HepG2 (cell line): Measurements from ENCODE around the gene KCNT2. TPM values are rescaled to one million over a fixed set of nuclear protein-coding genes. Genes with fewer than 3 reads are reported as not detected.

ENCODE experiments used
- ATAC-seq: fragments of 200-7000 bp; cut with Tn5 transposase; 3 replicates; pipeline ENCODE4 v1.9.1; 2020; ENCODE audit warnings: mild to moderate bottlenecking, moderate library complexity
- BruUV-seq: library from RNA; stranded (reverse); fragments of 400-500 nt; replicated peaks from 2 replicates; lab custom pipeline; 2021; lab: Mats Ljungman, UMichigan
- CTCF ChIA-PET: fragments of 300-600 bp; formaldehyde crosslinking; extraction: SDS; loops from one replicate; lab custom pipeline; 2021; ENCODE audit warnings: low total read pairs, inconsistent platforms, low intra/inter-chr PET ratio; lab: Yijun Ruan, JAX
- POLR2A ChIA-PET: fragments of 350-600 bp; sonication (Branson Sonifier 250); formaldehyde crosslinking; loops from one replicate; lab custom pipeline; 2020; ENCODE audit warnings: antibody characterized with exemption, inconsistent platforms; lab: Yijun Ruan, JAX
- DNase-seq: peaks from one replicate; pipeline ENCODE4 v3.0.0-alpha.2; 2015; ENCODE audit warnings: low spot score
- FAIRE-seq: peaks from 3 replicates; lab custom pipeline; 2011; peaks lifted over from hg19 to GRCh38; lab: Jason Lieb, UNC
- H2AFZ ChIP-seq: one replicate; pipeline ENCODE4 v1.6.1; 2011; ENCODE audit warnings: low read length, inconsistent platforms
- H3K27ac ChIP-seq: fragments of 300-600 bp; 3 replicates; pipeline ENCODE4 v1.8.0; 2011; ENCODE audit warnings: mixed run types, mild to moderate bottlenecking, mixed read lengths, low read length, inconsistent platforms; ENCODE audit not compliant: insufficient read depth; ENCODE audit errors: extremely low read length
- H3K27me3 ChIP-seq, 2 experiments: fragments of 200-600 bp in 1 of 2; 2 replicates in 1 of 2; 3 replicates in 1 of 2; pipeline versions ENCODE4 v1.6.0 to v1.8.0; 2011; ENCODE audit warnings: low read length in 2 of 2, mild to moderate bottlenecking in 2 of 2, moderate library complexity in 2 of 2, inconsistent platforms in 1 of 2; ENCODE audit not compliant: insufficient read depth in 2 of 2, control insufficient read depth in 1 of 2
- H3K36me3 ChIP-seq, 2 experiments: fragments of 200-600 bp in 1 of 2; replicated peaks in 1 of 2; 2 replicates in 1 of 2; 3 replicates in 1 of 2; pipeline versions ENCODE4 v1.5.1 to v1.8.0; 2011; ENCODE audit warnings: low read length in 2 of 2, inconsistent platforms in 1 of 2; ENCODE audit not compliant: insufficient read depth in 2 of 2, control insufficient read depth in 1 of 2
- H3K4me1 ChIP-seq: 2 replicates; pipeline ENCODE4 v1.5.1; 2012; ENCODE audit warnings: low read length, inconsistent platforms; ENCODE audit not compliant: insufficient read depth
- H3K4me2 ChIP-seq: 2 replicates; pipeline ENCODE4 v1.6.0; 2011; ENCODE audit warnings: low read depth, low read length, inconsistent platforms
- H3K4me3 ChIP-seq, 3 experiments: fragments of 200-600 bp in 1 of 3; sonication (generic), shearing (Covaris generic) in 1 of 3; replicated peaks in 1 of 3; 2 replicates each; pipeline ENCODE4 v1.5.1; 2011 to 2016; ENCODE audit warnings: low read length in 3 of 3, inconsistent platforms in 2 of 3, low read depth in 2 of 3, mild to moderate bottlenecking in 2 of 3, control low read depth in 1 of 3, mixed read lengths in 1 of 3; ENCODE audit not compliant: insufficient read depth in 1 of 3
- H3K79me2 ChIP-seq: one replicate; pipeline ENCODE4 v1.6.1; 2011; ENCODE audit warnings: low read length, inconsistent platforms; ENCODE audit not compliant: insufficient read depth
- H3K9ac ChIP-seq: 2 replicates; pipeline ENCODE4 v1.6.0; 2011; ENCODE audit warnings: mild to moderate bottlenecking, low read depth, low read length, inconsistent platforms; ENCODE audit not compliant: insufficient read depth
- H3K9me3 ChIP-seq: 2 replicates; pipeline ENCODE4 v1.5.1; 2012; ENCODE audit warnings: mild to moderate bottlenecking, low read length
- H4K20me1 ChIP-seq: 2 replicates; pipeline ENCODE4 v1.6.0; 2011; ENCODE audit warnings: inconsistent platforms, mild to moderate bottlenecking, low read length, moderate library complexity; ENCODE audit not compliant: insufficient read depth
- ATF2 ChIP-seq: sonication (generic); formaldehyde crosslinking; IDR thresholded peaks from 2 replicates; pipeline ENCODE4 v1.4.0; 2020; ENCODE audit warnings: missing genetic modification reagents
- HOXD1 ChIP-seq: sonication (generic); formaldehyde crosslinking; IDR thresholded peaks from 2 replicates; pipeline ENCODE4 v1.5.0; 2020; ENCODE audit warnings: missing genetic modification reagents
- IKZF4 ChIP-seq: sonication (generic); formaldehyde crosslinking; IDR thresholded peaks from 2 replicates; pipeline ENCODE4 v1.5.1; 2020; ENCODE audit warnings: borderline replicate concordance, mild to moderate bottlenecking, low read depth, missing genetic modification reagents; ENCODE audit errors: not compliant biosample characterization
- MED13 ChIP-seq: sonication (generic); formaldehyde crosslinking; IDR thresholded peaks from 2 replicates; pipeline ENCODE4 v1.5.0; 2020; ENCODE audit warnings: missing genetic modification reagents
- ZC3H13 ChIP-seq: sonication (generic); formaldehyde crosslinking; IDR thresholded peaks from 2 replicates; pipeline ENCODE4 v1.8.1; 2023; ENCODE audit warnings: mild to moderate bottlenecking, missing genetic modification reagents, moderate library complexity
- ZFAT ChIP-seq: sonication (generic); formaldehyde crosslinking; conservative IDR thresholded peaks from 2 replicates; pipeline ENCODE4 v1.8.1; 2023; ENCODE audit warnings: missing genetic modification reagents, inconsistent platforms
- ZFP82 ChIP-seq: sonication (generic); formaldehyde crosslinking; IDR thresholded peaks from 2 replicates; pipeline ENCODE4 v1.5.1; 2020; ENCODE audit warnings: mild to moderate bottlenecking, missing genetic modification reagents, borderline replicate concordance
- ZGPAT ChIP-seq: IDR thresholded peaks from 2 replicates; pipeline ENCODE4 v1.6.1; 2016; ENCODE audit warnings: mild to moderate bottlenecking
- ZNF589 ChIP-seq: sonication (generic); formaldehyde crosslinking; conservative IDR thresholded peaks from 2 replicates; pipeline ENCODE4 v1.8.0; 2022; ENCODE audit warnings: mild to moderate bottlenecking, moderate library complexity, missing genetic modification reagents
- ZNF607 ChIP-seq: sonication (generic); formaldehyde crosslinking; IDR thresholded peaks from 2 replicates; pipeline ENCODE4 v1.5.1; 2020; ENCODE audit warnings: missing genetic modification reagents, mild to moderate bottlenecking, borderline replicate concordance
- ZNF672 ChIP-seq: sonication (generic); formaldehyde crosslinking; IDR thresholded peaks from 2 replicates; pipeline ENCODE4 v1.8.1; 2022; ENCODE audit warnings: missing genetic modification reagents
- WGBS: methylation state at CpG from one replicate; pipeline ENCODE4 v1.1.6; 2017; ENCODE audit warnings: low lambda C conversion rate; 5-methylcytosine and 5-hydroxymethylcytosine counted together
- in situ Hi-C: cut with HindIII; loops from 2 replicates; pipeline ENCODE4 v1.10.0; 2017; ENCODE audit warnings: low pct_unique_long_range_greater_than_20kb; ENCODE audit not compliant: extremely low pct_ligation_motif_present
- intact Hi-C: fragments of 100-400 bp; cut with micrococcal nuclease; formaldehyde crosslinking; loops from one replicate; pipeline ENCODE4 v1.10.0; 2022; ENCODE audit not compliant: unreplicated experiment
- polyA plus RNA-seq, 8 experiments: library from polyadenylated mRNA; depleted of rRNA in 3 of 8; stranded (reverse) in 7 of 8; unstranded in 1 of 8; fragments of >200 nt; fragmentation: Illumina TruSeq in 4 of 8; extraction: Trizol in 4 of 8; gene quantifications; 2 replicates each; pipeline versions ENCODE4 v1.2.1 to v1.2.3, GENCODE V29; 2011 to 2016; ENCODE audit warnings: low read depth in 4 of 8, missing spikeins in 1 of 8, mixed read lengths in 1 of 8; ENCODE audit not compliant: insufficient read depth in 1 of 8
- total RNA-seq, 5 experiments: library from RNA; depleted of rRNA; stranded (reverse); fragments of >200 nt; fragmentation: Illumina TruSeq; extraction: Trizol; gene quantifications; 2 replicates each; pipeline ENCODE4 v1.2.3, GENCODE V29; 2016; ENCODE audit warnings: low read depth in 1 of 5
- TF ChIP-seq, protein P1 (sequence below): conservative IDR thresholded peaks from 2 replicates; pipeline ENCODE4 v1.6.1; 2018; ENCODE audit warnings: missing genetic modification reagents
- TF ChIP-seq, protein P2 (sequence below): sonication (generic); formaldehyde crosslinking; IDR thresholded peaks from 2 replicates; pipeline ENCODE4 v1.4.0; 2020; ENCODE audit warnings: mild to moderate bottlenecking, missing genetic modification reagents

The KCNT2 gene
- total and polyA plus RNA-seq, 2 of the 13 experiments (the other 11 are each of a cell fraction or from before 2014, with no cell fraction given) = not detected

DNA sequence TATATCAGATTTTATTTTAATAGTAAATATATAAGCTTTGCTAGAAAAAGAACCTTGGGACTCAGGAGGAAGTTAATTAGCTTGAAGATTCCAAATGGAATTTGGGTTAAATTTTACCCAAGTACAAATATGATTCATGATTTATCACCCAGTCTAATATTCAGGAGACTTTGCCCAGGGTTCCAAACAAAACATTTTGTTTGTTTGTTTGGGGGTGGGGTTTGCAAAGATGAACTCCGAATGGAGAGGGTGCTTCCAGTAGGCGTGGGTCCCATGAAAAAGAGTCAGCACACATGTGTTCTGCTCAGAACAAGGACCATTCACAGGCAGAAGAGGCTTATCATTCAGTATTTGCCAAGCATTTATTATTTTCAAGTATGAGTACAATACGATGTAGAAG, 23.5 kb downstream of the KCNT2 start:
- Histone ChIP-seq H3K4me3 (no peak overlapping the region), H2AFZ (no peak overlapping the region), H3K79me2 (no peaks in the 10 kb centered on the region), H3K9me3 (no peaks in the 10 kb centered on the region), H3K27ac (no peak overlapping the region), H4K20me1 (no peaks in the 10 kb centered on the region), H3K4me2 (no peak overlapping the region), H3K36me3 (no peaks in the 10 kb centered on the region), H3K4me1 (no peaks in the 10 kb centered on the region), H3K27me3 (no peaks in the 10 kb centered on the region), H3K9ac (no peak overlapping the region)
- no TSS peak for BruUV-seq
- POLR2A ChIA-PET = no interaction called here
- WGBS = 3% methylated on average over 3 of the region's 3 CpGs
- intact Hi-C loops (no loop called here), in situ Hi-C loops (no loop called here)
- FAIRE-seq = no peak
- CTCF ChIA-PET = no interaction called here
- DNase-seq = no peak
- TF ChIP-seq ATF2 (CRISPR knock-in tag) = no peak
- no peak for TF ChIP-seq MED13 (CRISPR knock-in tag)
- TF ChIP-seq HOXD1 (CRISPR knock-in tag) = no peak
- TF ChIP-seq ZGPAT (CRISPR knock-in tag) = no peak
- TF ChIP-seq ZNF672 (CRISPR knock-in tag) = no peak
- no peak for TF ChIP-seq ZNF607
- no peak for TF ChIP-seq ZC3H13 (CRISPR knock-in tag)
- TF ChIP-seq, protein P1, sequence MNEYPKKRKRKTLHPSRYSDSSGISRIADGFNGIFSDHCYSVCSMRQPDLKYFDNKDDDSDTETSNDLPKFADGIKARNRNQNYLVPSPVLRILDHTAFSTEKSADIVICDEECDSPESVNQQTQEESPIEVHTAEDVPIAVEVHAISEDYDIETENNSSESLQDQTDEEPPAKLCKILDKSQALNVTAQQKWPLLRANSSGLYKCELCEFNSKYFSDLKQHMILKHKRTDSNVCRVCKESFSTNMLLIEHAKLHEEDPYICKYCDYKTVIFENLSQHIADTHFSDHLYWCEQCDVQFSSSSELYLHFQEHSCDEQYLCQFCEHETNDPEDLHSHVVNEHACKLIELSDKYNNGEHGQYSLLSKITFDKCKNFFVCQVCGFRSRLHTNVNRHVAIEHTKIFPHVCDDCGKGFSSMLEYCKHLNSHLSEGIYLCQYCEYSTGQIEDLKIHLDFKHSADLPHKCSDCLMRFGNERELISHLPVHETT (CRISPR knock-in tag) = no peak
- no peak for TF ChIP-seq ZFAT (CRISPR knock-in tag)
- TF ChIP-seq ZFP82 (CRISPR knock-in tag) = no peak
- TF ChIP-seq IKZF4 (CRISPR knock-in tag) = no peak
- TF ChIP-seq, protein P2, sequence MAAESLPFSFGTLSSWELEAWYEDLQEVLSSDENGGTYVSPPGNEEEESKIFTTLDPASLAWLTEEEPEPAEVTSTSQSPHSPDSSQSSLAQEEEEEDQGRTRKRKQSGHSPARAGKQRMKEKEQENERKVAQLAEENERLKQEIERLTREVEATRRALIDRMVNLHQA (CRISPR knock-in tag) = no peak
- no peak for TF ChIP-seq ZNF589 (CRISPR knock-in tag)
- no peak for ATAC-seq
